IPS-NIHi7 (cell line): ENCODE data around the gene ADGB.
"Not testable (repeated sequence)": the region's sequence is repeated elsewhere in the genome, so short reads cannot be mapped to it uniquely, and the experiment has no call there.

Experiments
- DNase-seq: peaks from one replicate; pipeline ENCODE4 v3.0.0; 2012; ENCODE audit warnings: mixed read lengths; ENCODE audit errors: extremely low spot score

ADGB gene

GRCh38 chr6:146598772-146599405, at the start of gene ADGB:
TSS of gene ADGB (plus strand) at chr6:146598972. CDS start at chr6:146599041, 69 bp downstream.
- peak; percentile 90 for DNase-seq

- DNase-seq = no peak
Observed at GRCh38 chr6:146550911-146551310, 47.9 kb upstream of the ADGB start.

- no peak for DNase-seq
Observed at GRCh38 chr6:146551545-146551944, 47.2 kb upstream of the ADGB start.

GRCh38 chr6:146553377-146554135, 45.2 kb upstream of the ADGB start:
- no peak for DNase-seq

DNA sequence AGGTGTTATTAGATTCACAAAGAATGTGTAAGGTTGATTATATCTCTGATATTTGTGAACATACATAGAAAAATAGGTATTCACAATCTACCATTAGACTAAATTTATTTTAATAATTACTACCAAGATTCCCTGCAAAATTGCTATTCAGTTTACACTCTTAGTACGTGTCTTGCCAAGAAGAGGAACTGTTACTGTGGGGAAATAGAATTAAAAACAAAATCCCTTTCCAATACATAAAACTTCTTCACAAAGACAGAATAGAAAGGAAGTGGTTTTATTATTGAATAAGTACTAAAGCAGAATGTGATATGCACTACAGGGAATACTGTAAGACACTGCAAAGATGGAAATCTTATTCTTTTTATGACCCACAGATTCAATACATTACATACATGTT, 38.2 kb upstream of the ADGB start:
- no peak for DNase-seq

- not testable (repeated sequence) for DNase-seq
Observed at GRCh38 chr6:146566661-146567060, 32.1 kb upstream of the ADGB start.

GRCh38 chr6:146568619-146569018, 30.2 kb upstream of the ADGB start:
- DNase-seq = not testable (repeated sequence)

- DNase-seq = no peak
Observed at GRCh38 chr6:146574211-146574610, 24.6 kb upstream of the ADGB start.

DNA sequence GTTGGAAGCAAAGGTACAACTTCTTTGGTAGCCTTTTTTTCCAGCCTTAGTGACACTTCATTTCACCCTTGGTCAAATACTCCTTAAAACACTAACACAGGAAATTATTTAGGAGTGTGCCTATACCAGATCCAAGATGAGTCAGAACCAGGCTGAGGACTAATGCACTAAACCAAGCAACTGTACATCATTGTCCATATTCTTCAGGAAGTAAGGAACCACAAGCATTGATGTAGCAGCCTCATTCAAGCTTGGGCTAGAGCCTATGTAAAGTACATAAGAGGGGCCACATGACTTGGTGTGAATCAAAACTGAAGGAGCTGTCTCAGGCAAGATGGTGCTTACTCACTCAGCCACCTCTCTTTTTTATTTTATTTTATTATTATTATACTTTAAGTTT, 20.7 kb upstream of the ADGB start:
- no peak for DNase-seq

- DNase-seq = no peak
Observed at GRCh38 chr6:146581968-146582367, 16.8 kb upstream of the ADGB start.

- DNase-seq = no peak
Observed at GRCh38 chr6:146582857-146583256, 15.9 kb upstream of the ADGB start.

DNA sequence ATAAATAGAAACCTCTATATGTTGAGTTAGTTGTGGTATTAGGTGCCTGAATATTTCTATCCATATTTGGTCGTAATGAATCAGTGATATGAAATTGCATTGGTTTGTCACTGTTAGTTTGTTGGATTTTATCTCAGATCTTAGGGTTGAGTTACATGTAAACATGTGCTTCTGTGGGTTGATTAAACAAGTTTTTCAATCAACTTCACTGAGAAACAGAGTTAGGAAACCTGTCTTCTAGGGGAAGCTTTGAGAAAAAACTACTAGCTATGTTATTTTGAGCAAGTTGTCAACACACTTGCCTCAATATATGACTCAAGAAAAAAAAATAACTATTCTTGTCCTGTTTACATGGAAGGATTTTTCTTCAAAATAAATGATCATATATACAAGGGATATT, 14.8 kb upstream of the ADGB start:
- DNase-seq = no peak

GRCh38 chr6:146587459-146587858, 11.3 kb upstream of the ADGB start:
- no peak for DNase-seq

- DNase-seq = no peak
Observed at GRCh38 chr6:146590492-146590891, 8.3 kb upstream of the ADGB start.

DNA sequence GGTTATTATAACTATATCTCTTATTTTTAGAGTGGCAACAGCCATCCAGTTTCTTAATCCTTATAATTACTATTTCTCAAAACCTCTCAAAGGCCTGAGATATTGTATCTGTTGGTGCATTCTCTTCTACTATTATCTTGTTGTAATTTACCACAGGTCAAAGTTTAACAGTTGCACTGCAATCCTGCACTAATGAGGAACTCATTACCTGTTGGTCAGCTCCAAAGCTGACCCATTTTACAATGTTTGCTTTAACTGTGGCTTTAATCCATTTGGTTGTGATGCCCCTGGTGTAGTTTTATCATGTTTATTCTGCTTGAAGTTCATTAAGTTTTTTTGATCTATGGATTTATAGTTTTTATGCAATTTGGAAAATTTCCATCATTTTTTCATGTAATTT, 6.3 kb upstream of the ADGB start:
- no peak for DNase-seq

- DNase-seq = no peak
Observed at GRCh38 chr6:146593986-146594385, 4.8 kb upstream of the ADGB start.

DNA sequence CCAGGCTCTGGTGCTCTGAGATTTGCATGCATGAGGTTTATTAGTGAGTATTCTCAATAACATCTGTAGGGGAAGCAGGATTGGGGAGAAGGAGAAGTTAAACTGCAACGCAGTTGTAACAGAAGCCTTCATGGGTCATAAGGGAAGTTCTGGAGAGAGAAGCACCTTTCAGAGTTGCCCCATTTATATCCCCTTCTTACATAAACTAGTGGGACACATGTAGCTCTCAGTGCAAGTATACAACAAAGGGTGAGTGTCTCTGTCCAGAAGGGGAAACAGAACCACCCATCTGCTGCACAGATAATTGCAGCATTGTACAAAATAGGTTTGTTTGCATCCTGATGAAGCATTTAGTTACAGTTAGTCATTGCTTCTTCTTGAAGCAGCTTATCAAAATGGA, 4.3 kb upstream of the ADGB start:
- DNase-seq = no peak

DNA sequence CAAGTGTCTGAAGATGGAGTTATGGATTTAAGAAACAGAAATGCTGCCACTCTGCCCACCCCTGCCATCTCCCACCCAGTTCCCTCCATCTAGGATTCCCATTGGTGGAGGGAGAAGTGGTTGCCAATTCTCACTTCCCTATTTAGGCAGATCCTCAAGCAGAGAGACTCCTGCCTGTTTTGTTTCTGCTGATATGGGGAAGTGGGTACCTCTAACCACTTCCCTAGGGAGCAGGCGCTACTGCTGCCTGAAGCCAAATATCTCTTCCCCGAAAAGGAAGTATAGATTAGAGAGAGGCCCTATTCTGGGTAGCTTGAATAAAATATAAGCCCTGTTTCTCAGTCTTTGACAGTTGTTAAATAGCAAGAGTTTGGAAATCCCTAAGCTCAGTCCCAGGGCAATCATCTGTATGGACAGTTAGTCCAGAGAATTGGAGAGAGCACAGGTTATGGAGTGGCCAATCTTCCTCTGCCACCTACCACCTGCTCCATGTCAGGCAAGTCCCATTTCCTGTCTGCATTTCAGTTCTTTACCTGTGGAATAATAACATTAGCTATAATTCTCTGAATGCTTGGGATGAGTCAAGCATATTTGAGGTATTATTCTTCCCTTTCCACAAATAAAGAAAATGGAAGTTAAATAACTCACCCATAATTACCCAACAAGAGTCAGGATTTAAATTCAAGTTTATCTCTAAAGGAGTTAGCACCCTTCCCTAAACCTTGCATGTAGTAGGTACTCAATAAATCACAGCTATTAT, 2.6 kb upstream of the ADGB start:
- no peak for DNase-seq

GRCh38 chr6:146601352-146601751, 2.6 kb downstream of the ADGB start:
- no peak for DNase-seq

DNA sequence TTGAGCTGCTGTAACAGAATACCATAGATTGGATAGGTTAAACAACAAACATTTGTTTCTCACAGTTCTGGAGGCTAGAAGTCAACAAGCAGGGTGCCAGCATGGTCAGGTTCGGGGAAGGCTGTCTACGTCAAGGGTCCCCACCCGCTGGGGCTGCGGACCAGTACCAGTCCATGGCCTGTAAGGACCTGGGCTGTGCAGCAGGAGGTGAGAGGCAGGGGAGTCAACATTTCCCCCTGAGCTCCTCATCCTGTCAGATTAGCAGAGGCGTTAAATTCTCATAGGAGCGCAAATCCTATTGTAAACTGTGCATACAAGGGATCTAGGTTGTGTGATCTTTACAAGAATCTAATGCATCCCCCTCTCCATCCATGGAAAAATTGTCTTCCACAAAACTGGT, 3.8 kb downstream of the ADGB start:
- DNase-seq = no peak

DNA sequence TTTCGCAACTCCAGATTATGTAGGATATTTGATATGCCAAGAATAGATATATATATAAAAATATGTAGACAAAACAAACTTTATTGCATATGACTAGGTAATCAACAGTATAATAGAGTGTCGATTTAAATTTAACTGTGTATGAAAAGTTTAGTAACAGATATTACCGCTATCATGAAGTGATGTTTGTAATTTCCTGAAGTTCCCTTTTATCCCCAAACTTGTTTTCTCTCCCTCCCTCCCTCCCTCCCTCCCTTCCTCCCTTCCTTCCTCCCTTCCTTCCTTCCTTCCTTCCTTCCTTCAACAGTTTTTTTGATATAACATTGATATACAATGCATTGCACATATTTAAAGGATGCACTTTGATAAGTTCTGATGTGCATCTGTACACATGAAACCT, 15.2 kb downstream of the ADGB start:
- DNase-seq = no peak

GRCh38 chr6:146620655-146621054, 21.9 kb downstream of the ADGB start:
- DNase-seq = no peak

DNA sequence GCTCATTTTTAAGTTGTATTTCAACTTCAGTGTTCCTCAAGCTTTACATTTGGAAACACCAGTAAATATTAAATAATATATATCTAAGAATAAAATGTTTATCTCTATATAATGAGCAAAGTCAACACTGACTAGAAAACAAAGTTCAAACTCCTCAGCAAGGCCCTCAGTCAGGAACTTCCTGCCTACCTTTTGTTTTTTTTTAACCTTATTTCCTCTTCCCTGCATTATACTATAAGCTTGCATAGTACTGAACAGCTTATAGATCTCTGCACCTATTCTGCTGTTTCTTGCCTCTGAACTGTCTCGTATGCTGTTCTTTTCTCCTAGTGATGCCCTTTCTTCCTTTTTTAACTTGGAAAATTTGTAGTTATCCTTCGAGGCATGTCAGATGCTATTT, 29.6 kb downstream of the ADGB start:
- DNase-seq = no peak
